GM21529 (cell line): ENCODE data around the gene TAF1.
"Not testable (repeated sequence)": the region's sequence is repeated elsewhere in the genome, so short reads cannot be mapped to it uniquely, and the experiment has no call there.

Source experiments
- ATAC-seq: cut with Tn5 transposase; IDR thresholded peaks from one replicate; pipeline ENCODE4 v1.9.1; 2021; ENCODE audit not compliant: unreplicated experiment

TAF1 gene

GRCh38 chrX:71365875-71366673 is at the start of gene TAF1:
TSS of gene TAF1 (plus strand) at chrX:71366357. CDS start at chrX:71366375, 18 bp downstream.
- ATAC-seq = peak; percentile 93

GRCh38 chrX:71316959-71317358 is 49.2 kb upstream of the TAF1 start:
- ATAC-seq = not testable (repeated sequence)

- no peak for ATAC-seq
Measured at GRCh38 chrX:71320126-71320525, 46.0 kb upstream of the TAF1 start.

GRCh38 chrX:71321731-71322130 is 44.4 kb upstream of the TAF1 start:
- no peak for ATAC-seq

GRCh38 chrX:71324452-71324851 is 41.7 kb upstream of the TAF1 start:
- ATAC-seq = not testable (repeated sequence)

- ATAC-seq = no peak
Measured at GRCh38 chrX:71326394-71326793, 39.8 kb upstream of the TAF1 start.

GRCh38 chrX:71349151-71349665 is 16.9 kb upstream of the TAF1 start:
- ATAC-seq = not testable (repeated sequence)

- not testable (repeated sequence) for ATAC-seq
Measured at GRCh38 chrX:71349867-71350266, 16.3 kb upstream of the TAF1 start.

GRCh38 chrX:71352439-71352838 is 13.7 kb upstream of the TAF1 start:
- not testable (repeated sequence) for ATAC-seq

GRCh38 chrX:71364221-71364620 is 1.9 kb upstream of the TAF1 start:
- ATAC-seq = no peak

GRCh38 chrX:71365356-71365874 is 742 bp upstream of the TAF1 start:
- peak; percentile 2 for ATAC-seq

- ATAC-seq = peak; percentile 9
Measured at GRCh38 chrX:71366674-71367256, 608 bp downstream of the TAF1 start.

GRCh38 chrX:71367396-71367795 is 1.2 kb downstream of the TAF1 start:
- ATAC-seq = no peak

GRCh38 chrX:71372388-71372787 is 6.2 kb downstream of the TAF1 start:
- no peak for ATAC-seq

GRCh38 chrX:71378732-71379131 is 12.6 kb downstream of the TAF1 start:
- no peak for ATAC-seq

GRCh38 chrX:71391725-71392124 is 25.6 kb downstream of the TAF1 start:
- not testable (repeated sequence) for ATAC-seq

GRCh38 chrX:71393919-71394318 is 27.8 kb downstream of the TAF1 start:
- no peak for ATAC-seq

- no peak for ATAC-seq
Measured at GRCh38 chrX:71396576-71396975, 30.4 kb downstream of the TAF1 start.

GRCh38 chrX:71400710-71401109 is 34.6 kb downstream of the TAF1 start:
- ATAC-seq = no peak

- ATAC-seq = not testable (repeated sequence)
Measured at GRCh38 chrX:71416260-71416659, 50.1 kb downstream of the TAF1 start.

GRCh38 chrX:71420686-71421085 is 54.5 kb downstream of the TAF1 start:
- ATAC-seq = no peak

- no peak for ATAC-seq
Measured at GRCh38 chrX:71432733-71433132, 66.6 kb downstream of the TAF1 start.
